GM12878 (cell line): ENCODE data around the gene ADCY5. TPM values are rescaled to one million over a fixed set of nuclear protein-coding genes. Genes with fewer than 3 reads are reported as not detected.
"Not testable (repeated sequence)": the region's sequence is repeated elsewhere in the genome, so short reads cannot be mapped to it uniquely, and the experiment has no call there.

Experiments used
- ATAC-seq: fragments of 200-7000 bp; cut with Tn5 transposase; 3 replicates; pipeline ENCODE4 v1.9.1; 2020; ENCODE audit warnings: mild to moderate bottlenecking, moderate library complexity
- BruUV-seq: library from RNA; stranded (reverse); fragments of 400-500 nt; replicated peaks from 2 replicates; lab custom pipeline; 2021; lab: Mats Ljungman, UMichigan
- CTCF ChIA-PET: fragments of 300-600 bp; sonication (Branson Sonifier 250); formaldehyde crosslinking; extraction: SDS; loops from one replicate; lab custom pipeline; 2021; ENCODE audit warnings: inconsistent platforms; lab: Yijun Ruan, JAX
- POLR2A ChIA-PET: fragments of 350-600 bp; formaldehyde crosslinking; extraction: SDS; loops from one replicate; lab custom pipeline; 2021; ENCODE audit warnings: inconsistent platforms; lab: Charles Lee
- RAD21 ChIA-PET: fragments of 300-600 bp; sonication (Branson Sonifier 250); formaldehyde crosslinking; loops from one replicate; lab custom pipeline; 2023; ENCODE audit warnings: antibody characterized with exemption; ENCODE audit not compliant: unreplicated experiment; lab: Charles Lee
- SMC1A ChIA-PET: fragments of 300-600 bp; sonication (Branson Sonifier 250); formaldehyde crosslinking; loops from one replicate; lab custom pipeline; 2023; ENCODE audit not compliant: unreplicated experiment, uncharacterized antibody; lab: Charles Lee
- DNase-seq: peaks from one replicate; pipeline ENCODE4 v3.0.0-alpha.2; 2011; ENCODE audit warnings: low read depth, low spot score
- FAIRE-seq: peaks from 3 replicates; lab custom pipeline; 2011; peaks lifted over from hg19 to GRCh38; lab: Jason Lieb, UNC
- H2AFZ ChIP-seq: 2 replicates; pipeline ENCODE4 v1.6.0; 2011; ENCODE audit warnings: low read depth, low read length, control low read depth; ENCODE audit not compliant: control insufficient read depth
- H3K27ac ChIP-seq: 2 replicates; pipeline ENCODE4 v1.5.1; 2011; ENCODE audit warnings: control low read depth; ENCODE audit not compliant: control insufficient read depth, insufficient read depth
- H3K27me3 ChIP-seq, 2 experiments: replicated peaks in 1 of 2; 2 replicates each; pipeline versions ENCODE4 v1.6.0 to v1.6.1; 2011; ENCODE audit warnings: low read length in 1 of 2; ENCODE audit not compliant: control insufficient read depth in 2 of 2, insufficient read depth in 2 of 2
- H3K36me3 ChIP-seq, 2 experiments: 2 replicates each; pipeline ENCODE4 v1.5.1; 2011; ENCODE audit warnings: low read length in 1 of 2; ENCODE audit not compliant: control insufficient read depth in 2 of 2, insufficient read depth in 2 of 2
- H3K4me1 ChIP-seq: 2 replicates; pipeline ENCODE4 v1.6.1; 2011; ENCODE audit warnings: mild to moderate bottlenecking, low read length, moderate library complexity, mixed read lengths; ENCODE audit not compliant: control insufficient read depth, insufficient read depth
- H3K4me2 ChIP-seq: 2 replicates; pipeline ENCODE4 v1.6.0; 2011; ENCODE audit warnings: control low read depth; ENCODE audit not compliant: control insufficient read depth, insufficient read depth
- H3K4me3 ChIP-seq: fragments of 200-600 bp; sonication (generic); 2 replicates; pipeline ENCODE4 v1.5.1; 2016
- H3K79me2 ChIP-seq: 2 replicates; pipeline ENCODE4 v1.6.0; 2011; ENCODE audit warnings: low read length; ENCODE audit not compliant: control insufficient read depth, insufficient read depth
- H3K9ac ChIP-seq: 2 replicates; pipeline ENCODE4 v1.8.0; 2011; ENCODE audit warnings: low read length, control low read depth, mixed read lengths; ENCODE audit not compliant: control insufficient read depth, insufficient read depth
- H3K9me3 ChIP-seq: replicated peaks from 3 replicates; pipeline ENCODE4 v1.5.1; 2011; ENCODE audit warnings: mild to moderate bottlenecking, low read length; ENCODE audit not compliant: control insufficient read depth, insufficient read depth
- H4K20me1 ChIP-seq: 2 replicates; pipeline ENCODE4 v1.6.0; 2011; ENCODE audit not compliant: control insufficient read depth, insufficient read depth
- BCL3 ChIP-seq: IDR thresholded peaks from 2 replicates; pipeline ENCODE4 v1.6.1; 2011; ENCODE audit warnings: borderline replicate concordance, low read depth, mild to moderate bottlenecking, moderate library complexity, low read length; ENCODE audit not compliant: insufficient read depth, poor library complexity, severe bottlenecking
- CBX3 ChIP-seq: fragments of 200-600 bp; sonication (generic); IDR thresholded peaks from 2 replicates; pipeline ENCODE4 v1.6.1; 2016; ENCODE audit warnings: low read depth, borderline replicate concordance
- CEBPZ ChIP-seq: fragments of 150-350 bp; IDR thresholded peaks from 2 replicates; pipeline ENCODE4 v1.6.1; 2016; ENCODE audit warnings: low read depth, low read length
- CREB1 ChIP-seq: IDR thresholded peaks from 2 replicates; pipeline ENCODE4 v1.6.1; 2012; ENCODE audit warnings: low read depth, mild to moderate bottlenecking, inconsistent platforms
- LARP7 ChIP-seq: fragments of 450-650 bp; IDR thresholded peaks from 2 replicates; pipeline ENCODE4 v1.6.1; 2017; ENCODE audit warnings: mild to moderate bottlenecking
- MXI1 ChIP-seq: fragments of 150-350 bp; IDR thresholded peaks from 2 replicates; pipeline ENCODE4 v1.6.1; 2011; ENCODE audit warnings: low read depth, mild to moderate bottlenecking, inconsistent platforms, low read length, improper control_type of control experiment
- MYC ChIP-seq: IDR thresholded peaks from 2 replicates; pipeline ENCODE4 v1.6.1; 2011; ENCODE audit warnings: mild to moderate bottlenecking, low read length, moderate library complexity, inconsistent platforms; ENCODE audit not compliant: insufficient read depth, insufficient replicate concordance, insufficient read length, severe bottlenecking
- PAX8 ChIP-seq: fragments of 450-650 bp; IDR thresholded peaks from 2 replicates; pipeline ENCODE4 v1.6.1; 2017; ENCODE audit warnings: mild to moderate bottlenecking, moderate library complexity
- PML ChIP-seq: IDR thresholded peaks from 2 replicates; pipeline ENCODE4 v1.6.1; 2012; ENCODE audit warnings: low read length, inconsistent platforms
- POU2F2 ChIP-seq: IDR thresholded peaks from 3 replicates; pipeline ENCODE4 v1.6.1; 2011; ENCODE audit warnings: low read depth, mild to moderate bottlenecking, low read length, borderline replicate concordance
- WGBS: methylation state at CpG from one replicate; pipeline ENCODE4 v1.1.6; 2016; ENCODE audit warnings: low lambda C conversion rate; ENCODE audit not compliant: insufficient replicate concordance, insufficient coverage; ENCODE audit errors: missing lambda C conversion rate; 5-methylcytosine and 5-hydroxymethylcytosine counted together
- in situ Hi-C: fragments of 300-500 bp; cut with MboI; formaldehyde crosslinking; loops from 9 replicates; pipeline ENCODE4 v1.14.3; 2018; ENCODE audit warnings: mixed read lengths
- intact Hi-C: fragments of 100-400 bp; cut with micrococcal nuclease; formaldehyde crosslinking; loops from one replicate; pipeline ENCODE4 v1.14.2; 2022; ENCODE audit not compliant: unreplicated experiment
- polyA plus RNA-seq, 11 experiments: library from polyadenylated mRNA; depleted of rRNA in 4 of 11; unstranded in 6 of 11; stranded (reverse) in 5 of 11; fragments of >200 nt; fragmentation: Nextera tagmentation in 4 of 11; fragmentation: Illumina TruSeq in 1 of 11; extraction: Ambion mirVana in 4 of 11; extraction: Trizol in 1 of 11; gene quantifications; 1 replicate in 1 of 11; 2 replicates in 10 of 11; pipeline versions ENCODE4 v1.2.1 to v1.2.3, GENCODE V29; 2011 to 2016; ENCODE audit warnings: inconsistent platforms in 2 of 11, missing spikeins in 2 of 11, low read depth in 1 of 11
- total RNA-seq, 4 experiments: library from RNA; depleted of rRNA in 3 of 4; stranded (reverse); fragments of >200 nt in 3 of 4; fragmentation: Illumina TruSeq in 1 of 4; extraction: Trizol in 1 of 4; gene quantifications; 2 replicates each; pipeline versions ENCODE4 v1.2.1 to v1.2.3, GENCODE V29; 2013 to 2021

Gene ADCY5
- total and polyA plus RNA-seq, 10 of the 15 experiments (the other 5 are each of a cell fraction or from before 2014, with no cell fraction given): under 0.01 to 0.24 (median 0.02) TPM; not detected in 4

GRCh38 chr3:123239756-123240155 is 209.1 kb downstream of the ADCY5 start:
- no peak for ATAC-seq
- no peak overlapping the region for H2AFZ ChIP-seq
- H3K27ac ChIP-seq: no peak overlapping the region
- ChIA-PET POLR2A (no interaction called here), SMC1A (no interaction called here), RAD21 (no interaction called here)
- H3K79me2 ChIP-seq: no peaks in the 10 kb centered on the region
- H4K20me1 ChIP-seq: no peaks in the 10 kb centered on the region
- H3K4me3 ChIP-seq: no peak overlapping the region
- WGBS: 93% methylated on average over 1 of the region's 1 CpG
- H3K4me1 ChIP-seq: no peaks in the 10 kb centered on the region
- in situ Hi-C loops (no loop called here), intact Hi-C loops (no loop called here)
- BruUV-seq: no TSS peak
- no peak overlapping the region for H3K4me2 ChIP-seq
- no peaks in the 10 kb centered on the region for H3K27me3 ChIP-seq
- FAIRE-seq: no peak
- H3K9me3 ChIP-seq: no peaks in the 10 kb centered on the region
- TF ChIP-seq PAX8 (no peak), CREB1 (no peak), PML (no peak), CBX3 (no peak), POU2F2 (no peak), LARP7 (no peak), BCL3 (no peak), MYC (no peak), MXI1 (no peak), CEBPZ (no peak)
- TF ChIP-seq, all 136 proteins: peak for 0
- peaks cover 0 to 4% of the 10 kb centered on the region in 2 experiments; a peak in 3 of 4 replicates for H3K36me3 ChIP-seq
- H3K9ac ChIP-seq: no peak overlapping the region
- no peak for DNase-seq
- CTCF ChIA-PET: no interaction called here

GRCh38 chr3:123239186-123239585 is 209.7 kb downstream of the ADCY5 start:
- CTCF ChIA-PET, H2AFZ ChIP-seq, H3K4me3 ChIP-seq, in situ Hi-C loops, DNase-seq, H3K9me3 ChIP-seq, POLR2A ChIA-PET, H3K36me3 ChIP-seq, intact Hi-C loops, H3K79me2 ChIP-seq, H3K4me1 ChIP-seq, BruUV-seq, H3K9ac ChIP-seq, H4K20me1 ChIP-seq, ATAC-seq, H3K27ac ChIP-seq, RAD21 ChIA-PET, H3K4me2 ChIP-seq, H3K27me3 ChIP-seq, FAIRE-seq, SMC1A ChIA-PET: not testable (repeated sequence)
- WGBS: 92% methylated on average over 2 of the region's 2 CpGs
